Measurements from ENCODE around the gene SRGAP1. TPM values are rescaled to one million over a fixed set of nuclear protein-coding genes. Genes with fewer than 3 reads are reported as not detected.

The SRGAP1 gene
- total and polyA plus RNA-seq, 2 of the 8 experiments (the other 6 are each of a cell fraction or from before 2014, with no cell fraction given) = 3.2 to 7.3 TPM

GRCh38 chr12:64070454-64070853 is 226.0 kb downstream of the SRGAP1 start:
- Histone ChIP-seq H2BK20ac (ENCODE audit: low read length) (no peak overlapping the region), H3K14ac (ENCODE audit: insufficient read length) (no peak overlapping the region), H2BK15ac (ENCODE audit: low read length) (no peak overlapping the region), H3K18ac (ENCODE audit: extremely low read depth, low read length) (no peak overlapping the region), H3K9me3 (ENCODE audit: insufficient read depth in 2 of 2, low read depth in 1 of 2, low read length in 1 of 2) (peaks cover 4 to 6% of the 10 kb centered on the region in 2 experiments; a peak in 2 of 4 replicates), H2AFZ (ENCODE audit: low read length) (no peak overlapping the region), H3K4ac (replicated peaks; ENCODE audit: insufficient read length, low read depth, low read length) (no peak overlapping the region), H3K4me3 (ENCODE audit: extremely low read depth in 1 of 4, insufficient read depth in 2 of 4, low read depth in 3 of 4, low read length in 4 of 4) (no peak overlapping the region), H2BK12ac (ENCODE audit: low read depth, low read length) (no peak overlapping the region), H3K4me2 (ENCODE audit: insufficient read depth in 1 of 2, low read depth in 2 of 2, low read length in 2 of 2) (no peak overlapping the region), H3K79me2 (ENCODE audit: control insufficient read depth in 1 of 2, insufficient read depth in 2 of 2, low read length in 2 of 2) (no peaks in the 10 kb centered on the region), H2AK5ac (ENCODE audit: low read depth, low read length) (no peak overlapping the region), H4K20me1 (replicated peaks in 1 of 2; ENCODE audit: control insufficient read depth in 1 of 2, insufficient read depth in 2 of 2, low read length in 2 of 2) (no peaks in the 10 kb centered on the region), H3K23ac (ENCODE audit: insufficient read length) (no peak overlapping the region), H4K91ac (replicated peaks; ENCODE audit: insufficient read length, low read length) (no peak overlapping the region), H2BK5ac (ENCODE audit: low read depth, low read length) (no peak overlapping the region), H4K5ac (ENCODE audit: insufficient read length, low read depth, low read length) (no peak overlapping the region), H3K23me2 (ENCODE audit: low read depth, low read length) (no peaks in the 10 kb centered on the region; the same call in 1 of the 2 replicates), H3K27ac (ENCODE audit: low read depth, low read length) (no peak overlapping the region), H3K4me1 (replicated peaks in 1 of 4; ENCODE audit: control insufficient read depth in 3 of 4, insufficient read depth in 4 of 4, low read length in 3 of 4) (no peaks in the 10 kb centered on the region), H3K36me3 (ENCODE audit: control insufficient read depth in 2 of 4, insufficient read depth in 4 of 4, low read length in 3 of 4) (peaks cover 0 to 2% (median 0%) of the 10 kb centered on the region in 4 experiments; a peak in 1 of 8 replicates), H3K27me3 (replicated peaks in 1 of 4; ENCODE audit: control insufficient read depth in 3 of 4, extremely low read depth in 1 of 4, insufficient read depth in 3 of 4, low read length in 3 of 4) (no peaks in the 10 kb centered on the region), H3K9ac (replicated peaks in 1 of 4; ENCODE audit: extremely low read depth in 1 of 4, low read depth in 3 of 4, low read length in 3 of 4) (no peak overlapping the region), H2BK120ac (replicated peaks; ENCODE audit: low read depth, low read length) (no peak overlapping the region), H4K8ac (ENCODE audit: extremely low read depth, insufficient read depth, low read length) (no peak overlapping the region), H3K56ac (replicated peaks; ENCODE audit: insufficient read length, low read depth, low read length) (no peak overlapping the region), H3K79me1 (ENCODE audit: low read depth, low read length) (no peaks in the 10 kb centered on the region)
- CTCF ChIA-PET (ENCODE audit: partially characterized antibody) = interaction anchor here (0.6 to 1.0 kb wide), 2 partner anchors 43 to 77 kb away, joined by 3 read pairs; no protein-coding TSS in a partner anchor
- TF ChIP-seq ASH2L (IDR thresholded peaks at IDR 0.05; ENCODE audit: low read length) (no peak), YY1 (IDR thresholded peaks at IDR 0.05; ENCODE audit: low read depth, low read length) (no peak), RNF2 (IDR thresholded peaks at IDR 0.05; ENCODE audit: borderline replicate concordance, low read depth, low read length, missing control alignments, poor library complexity, severe bottlenecking) (no peak), CBX8 (IDR thresholded peaks at IDR 0.05; ENCODE audit: borderline replicate concordance, low read depth, low read length) (no peak), JUN (IDR thresholded peaks at IDR 0.05; ENCODE audit: low read depth, low read length) (no peak), EGR1 (IDR thresholded peaks at IDR 0.05; ENCODE audit: borderline replicate concordance, low read depth, low read length) (no peak)
- POLR2A ChIA-PET (ENCODE audit: partially characterized antibody) = no interaction called here
- DNase-seq (ENCODE audit: low read depth in 1 of 2, low spot score in 2 of 2) (no peak), FAIRE-seq (no peak)
- 94% methylated on average over 2 of the region's 2 CpGs; no CpG with 5 or more reads in 1 of the 2 experiments for WGBS, 2 experiments (ENCODE audit: extremely low coverage in 1 of 2, insufficient coverage in 1 of 2, insufficient read length in 1 of 2, insufficient replicate concordance in 2 of 2, low coverage in 1 of 2, low lambda C conversion rate in 2 of 2, missing lambda C conversion rate in 1 of 2)
